Skeletal muscle tissue (tissue), 4 donors: ENCODE results near the gene MRTFA. TPM values are rescaled to one million over a fixed set of nuclear protein-coding genes. Genes with fewer than 3 reads are reported as not detected.

ENCODE experiments used
- H3K27ac ChIP-seq: one replicate; pipeline ENCODE4 v1.7.0; 2013; ENCODE audit warnings: mild to moderate bottlenecking, low read depth, low read length, inconsistent platforms
- H3K27me3 ChIP-seq, 3 donors: one replicate each; pipeline ENCODE4 v1.7.0; 2013; ENCODE audit warnings: low read length in 3 of 3; ENCODE audit not compliant: control insufficient read depth in 3 of 3, insufficient read depth in 3 of 3
- H3K36me3 ChIP-seq, 3 donors: one replicate each; pipeline ENCODE4 v1.7.0; 2013; ENCODE audit warnings: low read length in 3 of 3; ENCODE audit not compliant: control insufficient read depth in 3 of 3, insufficient read depth in 3 of 3
- H3K4me1 ChIP-seq, 3 donors: one replicate each; pipeline ENCODE4 v1.7.0; 2013; ENCODE audit warnings: low read length in 3 of 3, mild to moderate bottlenecking in 3 of 3; ENCODE audit not compliant: control insufficient read depth in 3 of 3, insufficient read depth in 3 of 3
- H3K4me3 ChIP-seq, 3 donors: one replicate each; pipeline ENCODE4 v1.7.0; 2013; ENCODE audit warnings: low read length in 3 of 3
- H3K9ac ChIP-seq, 3 donors: one replicate each; pipeline ENCODE4 v1.7.0; 2013; ENCODE audit warnings: low read length in 3 of 3, mild to moderate bottlenecking in 3 of 3, moderate library complexity in 2 of 3, low read depth in 1 of 3
- H3K9me3 ChIP-seq, 3 donors: one replicate each; pipeline ENCODE4 v1.7.0; 2013; ENCODE audit warnings: low read length in 3 of 3; ENCODE audit not compliant: control insufficient read depth in 3 of 3
- total RNA-seq: library from RNA; depleted of rRNA; stranded (reverse); fragments of >200 nt; gene quantifications from one replicate; pipeline ENCODE4 v1.2.3, GENCODE V29; 2014
- donor health status: Osteomylitis.

MRTFA gene
- total RNA-seq, 1 donor from 2014 or later = 25.6 TPM

DNA sequence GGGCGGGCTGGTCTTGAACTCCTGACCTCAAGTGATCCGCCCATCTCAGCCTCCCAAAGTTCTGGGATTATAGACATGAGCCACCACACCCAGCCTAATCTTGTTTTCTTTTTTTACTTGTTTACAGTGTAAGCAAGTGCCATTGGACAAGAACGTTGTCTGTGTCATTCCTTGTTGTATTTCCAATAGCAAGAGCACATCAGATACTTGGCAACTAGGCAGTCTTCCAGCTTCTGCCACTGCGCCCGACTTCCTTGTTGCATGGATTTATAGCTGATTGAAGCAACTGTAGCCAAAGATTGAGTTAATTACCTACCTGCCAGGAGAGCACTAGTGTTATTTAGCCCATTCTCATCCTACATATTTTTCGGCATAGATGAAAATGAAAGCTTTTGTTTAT lies 269.2 kb downstream of the MRTFA start:
- no peak overlapping the region for H3K9ac ChIP-seq
- H3K36me3 ChIP-seq = peaks cover 39 to 46% (median 40%) of the 10 kb centered on the region in 3 donors
- H3K4me3 ChIP-seq = no peak overlapping the region
- no peaks in the 10 kb centered on the region for H3K9me3 ChIP-seq
- peaks cover 11 to 22% (median 13%) of the 10 kb centered on the region in 3 donors for H3K4me1 ChIP-seq
- H3K27me3 ChIP-seq = no peaks in the 10 kb centered on the region
- peak overlapping the region; percentile 5 for H3K27ac ChIP-seq

- Histone ChIP-seq H3K27me3 (no peaks in the 10 kb centered on the region), H3K9me3 (no peaks in the 10 kb centered on the region), H3K9ac (no peak overlapping the region), H3K27ac (no peak overlapping the region), H3K4me3 (no peak overlapping the region), H3K36me3 (peaks cover 52 to 58% (median 53%) of the 10 kb centered on the region in 3 donors), H3K4me1 (peaks cover 11 to 22% (median 13%) of the 10 kb centered on the region in 3 donors)
These were observed 270.5 kb downstream of the MRTFA start for GRCh38 chr22:40366068-40366467.

- H3K9ac ChIP-seq = no peak overlapping the region
- no peaks in the 10 kb centered on the region for H3K9me3 ChIP-seq
- H3K4me3 ChIP-seq = no peak overlapping the region
- H3K27ac ChIP-seq = no peak overlapping the region
- peaks cover 9 to 20% (median 10%) of the 10 kb centered on the region in 3 donors for H3K4me1 ChIP-seq
- H3K27me3 ChIP-seq = no peaks in the 10 kb centered on the region
- H3K36me3 ChIP-seq = peaks cover 68 to 74% (median 70%) of the 10 kb centered on the region in 3 donors
These were observed 272.1 kb downstream of the MRTFA start for GRCh38 chr22:40364431-40364830.

DNA sequence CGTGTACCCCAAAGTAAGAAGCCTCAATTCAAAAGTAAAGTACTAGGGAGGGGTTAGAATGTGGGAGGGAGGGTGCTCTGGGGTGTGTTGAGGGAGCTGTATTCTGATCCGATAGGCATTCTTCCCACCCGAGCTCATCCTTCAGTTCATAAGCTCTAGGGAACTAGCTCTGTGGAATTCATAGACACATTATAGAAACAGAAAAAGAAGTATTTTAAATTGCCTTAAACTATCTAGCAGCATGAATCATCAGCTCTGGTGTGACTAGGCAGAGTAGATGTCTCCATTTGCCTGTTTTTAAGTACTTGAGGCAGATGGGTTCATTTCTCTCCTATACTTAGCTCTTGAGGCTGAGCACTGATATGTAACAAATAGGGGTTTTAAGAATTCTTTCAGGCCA lies 273.5 kb downstream of the MRTFA start:
- Histone ChIP-seq H3K27me3 (no peaks in the 10 kb centered on the region), H3K9me3 (no peaks in the 10 kb centered on the region), H3K4me3 (no peak overlapping the region), H3K9ac (no peak overlapping the region), H3K27ac (no peak overlapping the region), H3K36me3 (peaks cover 81 to 84% (median 83%) of the 10 kb centered on the region in 3 donors), H3K4me1 (peaks cover 4 to 12% (median 5%) of the 10 kb centered on the region in 3 donors)

- Histone ChIP-seq H3K9ac (no peak overlapping the region), H3K4me1 (no peaks in the 10 kb centered on the region), H3K27me3 (no peaks in the 10 kb centered on the region), H3K36me3 (peaks cover 80 to 88% (median 80%) of the 10 kb centered on the region in 3 donors), H3K9me3 (no peaks in the 10 kb centered on the region), H3K27ac (no peak overlapping the region), H3K4me3 (no peak overlapping the region)
These were observed 275.4 kb downstream of the MRTFA start for GRCh38 chr22:40361100-40361499.

Other genes starting within 250 kb of the MRTFA start
- gene MCHR1, start 42.8 kb upstream of the MRTFA start, total RNA-seq = 1.6 TPM
- 12.5 TPM for gene SLC25A17, start 182.6 kb upstream of the MRTFA start, total RNA-seq
- gene ST13, start 219.9 kb upstream of the MRTFA start, total RNA-seq = 203 TPM
- gene XPNPEP3, start 220.4 kb upstream of the MRTFA start, total RNA-seq = 8.9 TPM
- not detected for gene DNAJB7, start 225.4 kb upstream of the MRTFA start, total RNA-seq